ENCODE results near the gene PTTG1.

Gene PTTG1

DNA sequence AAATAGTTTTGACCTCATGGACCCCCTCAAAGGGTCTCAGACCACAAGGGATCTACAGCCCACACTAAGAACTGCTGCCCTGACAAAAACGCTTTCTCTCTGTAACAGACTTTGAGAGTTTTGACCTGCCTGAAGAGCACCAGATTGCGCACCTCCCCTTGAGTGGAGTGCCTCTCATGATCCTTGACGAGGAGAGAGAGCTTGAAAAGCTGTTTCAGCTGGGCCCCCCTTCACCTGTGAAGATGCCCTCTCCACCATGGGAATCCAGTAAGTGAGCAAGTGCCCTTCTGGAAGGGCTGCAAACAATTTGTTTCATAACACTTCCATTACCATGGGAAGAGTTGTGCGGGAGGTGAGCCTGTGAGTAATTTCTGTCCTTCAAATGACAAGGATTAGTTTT is 6.0 kb downstream of the PTTG1 start:
- DNase-seq = no peak

DNA sequence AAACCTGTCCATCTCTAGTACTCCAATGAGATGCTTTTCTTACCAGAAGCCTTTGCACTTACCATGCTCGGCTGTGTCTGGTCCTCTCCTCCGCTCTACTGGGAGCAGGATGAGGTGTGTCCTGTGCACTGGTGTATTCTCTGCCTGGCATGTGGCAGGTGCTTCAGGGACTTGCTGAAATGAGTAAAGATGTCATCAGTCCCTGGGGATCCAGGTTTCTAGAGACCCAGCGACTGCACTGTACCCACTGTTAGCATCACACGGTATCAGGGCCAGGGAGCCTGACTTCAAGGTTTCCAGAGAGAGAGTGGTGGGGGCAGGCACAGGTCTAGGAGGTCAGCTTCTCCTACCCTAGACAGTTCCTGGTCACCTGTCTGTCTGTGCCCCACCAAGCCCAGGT is 10.5 kb downstream of the PTTG1 start:
- no peak for DNase-seq

DNA sequence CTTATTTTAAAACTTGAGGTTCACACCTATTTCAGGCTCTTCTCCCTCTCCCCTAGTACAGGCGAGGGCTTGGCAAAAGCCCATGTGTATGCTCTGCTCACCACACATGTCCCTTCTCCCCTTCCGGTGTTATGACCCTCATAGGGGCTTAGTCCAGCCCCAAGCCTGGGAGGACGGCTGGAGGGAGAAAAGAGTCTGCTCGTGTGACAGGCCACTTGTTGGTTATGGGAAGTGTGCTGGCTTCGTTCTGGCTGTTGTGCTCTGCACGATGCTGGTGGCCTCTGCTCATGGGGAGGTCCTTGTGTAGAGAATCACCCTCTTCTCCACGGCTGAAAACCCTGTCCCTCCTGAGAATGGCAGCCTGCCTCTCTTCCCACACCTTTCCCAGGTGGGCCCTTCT is 11.1 kb downstream of the PTTG1 start:
- DNase-seq = no peak

DNA sequence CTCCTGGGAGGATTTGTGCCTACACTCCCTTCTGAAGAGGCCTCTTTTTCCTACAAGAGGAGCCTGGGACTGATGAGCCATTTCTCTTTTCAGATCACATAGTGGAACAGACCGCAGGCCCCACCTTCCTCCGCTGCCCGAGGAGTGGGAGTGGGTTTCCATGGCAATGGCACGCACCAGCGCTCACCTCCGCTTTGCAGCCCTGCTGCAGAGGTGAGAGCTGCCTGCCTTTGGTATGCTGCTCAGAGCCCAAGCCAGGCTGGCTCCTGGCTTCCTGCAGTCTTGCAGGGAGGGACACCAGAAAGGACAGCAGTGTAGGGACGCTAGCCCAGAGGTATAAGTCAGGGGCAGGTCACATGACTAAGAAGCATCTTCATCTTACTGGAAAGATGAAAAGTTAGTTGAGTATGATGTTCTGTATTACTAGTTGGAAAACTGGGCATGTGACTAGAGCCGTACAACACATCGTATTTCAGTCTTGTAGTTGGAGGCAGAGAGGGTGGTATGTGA is 12.4 kb downstream of the PTTG1 start:
- peak; percentile 40 for DNase-seq

DNA sequence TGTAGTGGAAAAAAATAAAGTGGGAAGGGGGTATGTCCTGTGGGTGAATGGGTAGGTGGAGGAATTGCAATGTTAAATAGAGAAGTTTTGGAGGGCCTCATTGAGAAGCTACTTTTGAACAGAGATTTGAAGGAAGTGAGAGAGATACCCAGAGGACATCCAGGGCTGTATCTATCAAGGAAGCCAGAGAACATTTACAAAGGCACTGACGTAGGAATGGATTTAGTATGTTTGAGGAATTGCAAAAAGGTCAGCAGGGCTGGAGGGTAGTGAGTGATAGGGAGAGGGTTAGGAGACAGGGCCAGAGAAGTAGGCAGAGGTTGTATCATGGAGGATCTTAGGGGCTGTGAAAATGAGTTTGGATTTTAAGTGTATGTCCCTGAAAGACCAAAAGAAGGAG is 13.9 kb downstream of the PTTG1 start:
- DNase-seq = no peak

DNA sequence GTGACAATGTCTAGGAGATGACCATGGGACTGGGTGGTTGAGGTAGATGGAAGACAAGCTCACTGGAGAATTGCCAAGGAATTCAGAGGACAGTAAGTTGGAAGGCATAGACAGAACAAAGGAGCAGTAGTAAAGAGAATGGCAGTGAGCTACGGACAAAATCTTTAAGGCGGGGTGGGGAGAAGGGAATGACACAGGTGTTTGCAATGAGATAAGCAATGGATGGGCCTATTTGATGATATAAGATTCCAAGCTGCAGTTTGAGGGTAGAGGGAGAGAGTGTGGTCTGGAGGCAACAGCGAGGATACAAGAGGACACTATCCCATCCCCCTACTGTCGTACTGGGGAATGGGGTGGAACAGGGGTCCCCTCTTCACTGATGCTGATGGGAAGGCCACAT is 14.4 kb downstream of the PTTG1 start:
- no peak for DNase-seq

DNA sequence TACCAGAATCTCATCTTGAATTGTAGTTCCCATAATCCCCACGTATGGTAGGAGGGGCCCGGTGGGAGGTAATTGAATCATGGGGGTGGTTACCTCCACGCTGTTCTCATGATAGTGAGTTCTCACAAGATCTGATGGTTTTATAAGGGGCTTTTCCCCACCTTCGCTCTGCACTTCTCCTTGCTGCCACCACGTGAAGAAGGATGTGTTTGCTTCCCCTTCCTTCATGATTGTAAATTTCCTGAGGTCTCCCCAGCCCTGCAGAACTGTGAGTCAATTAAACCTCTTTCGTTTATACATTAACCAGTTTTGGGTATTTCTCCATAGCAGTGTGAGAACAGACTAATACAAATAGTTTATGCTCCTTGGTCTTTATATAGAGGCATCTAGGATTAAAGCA is 15.0 kb downstream of the PTTG1 start:
- peak; percentile 27 for DNase-seq

DNA sequence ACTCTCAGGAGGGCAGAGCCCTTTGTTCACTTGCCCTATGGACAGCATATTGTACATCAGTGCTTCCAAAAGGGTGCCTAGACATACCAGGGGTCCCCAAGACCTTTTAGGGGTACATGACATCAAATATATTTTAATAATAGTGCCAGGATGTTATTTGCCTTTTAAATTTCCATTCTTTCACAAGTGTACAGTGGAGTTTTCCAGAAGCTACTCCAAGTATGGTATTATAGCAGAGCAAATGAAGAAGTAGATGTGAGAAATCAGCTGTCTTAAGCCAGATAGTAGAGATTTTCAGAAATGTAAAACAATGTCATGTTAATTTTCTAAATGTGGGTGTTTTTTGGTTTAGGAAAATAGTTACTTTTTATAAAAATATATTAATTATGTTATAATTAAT is 15.6 kb downstream of the PTTG1 start:
- no peak for DNase-seq

DNA sequence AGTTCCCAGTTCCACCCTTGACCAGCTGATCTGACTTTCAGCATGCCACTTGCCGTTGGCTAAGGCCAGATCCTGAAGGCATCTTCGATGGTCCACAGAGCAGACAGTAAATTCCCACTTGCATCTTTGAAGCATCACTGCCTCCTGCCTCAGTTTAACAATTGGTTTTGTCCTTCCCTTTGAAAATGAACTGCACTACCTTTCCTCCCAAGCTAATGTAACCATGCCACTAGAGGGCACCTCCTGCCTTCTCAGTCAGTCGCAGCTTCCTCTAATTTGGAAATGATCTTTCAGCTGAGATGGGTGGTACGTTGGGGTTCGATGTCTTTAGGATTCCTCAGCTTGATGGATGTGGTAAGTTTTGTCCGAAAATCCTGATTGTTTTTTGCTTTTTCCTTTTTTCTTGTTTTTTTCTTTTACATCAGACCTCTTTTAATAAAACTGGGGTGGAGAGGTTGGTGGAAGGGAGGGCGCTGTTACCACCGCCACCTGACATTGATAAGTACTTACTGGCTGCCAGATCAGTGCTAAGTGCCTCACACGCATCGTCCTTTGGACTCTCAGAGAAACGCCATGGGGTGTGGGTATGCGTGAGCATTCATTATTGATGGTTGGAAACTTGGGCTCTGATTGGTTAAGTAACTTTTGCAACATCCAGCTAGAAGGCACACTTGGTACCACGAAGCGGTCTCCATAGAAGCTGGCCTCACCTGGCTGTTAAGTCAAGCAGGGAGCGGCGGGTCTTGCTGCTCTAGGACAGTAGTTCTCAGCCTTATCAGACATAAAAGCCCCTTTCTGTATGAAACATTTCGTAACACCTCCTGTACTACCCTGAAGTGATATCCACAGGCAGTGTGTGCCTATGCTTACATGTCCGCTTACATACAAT is 16.9 kb downstream of the PTTG1 start:
- DNase-seq = peak; percentile 70

DNA sequence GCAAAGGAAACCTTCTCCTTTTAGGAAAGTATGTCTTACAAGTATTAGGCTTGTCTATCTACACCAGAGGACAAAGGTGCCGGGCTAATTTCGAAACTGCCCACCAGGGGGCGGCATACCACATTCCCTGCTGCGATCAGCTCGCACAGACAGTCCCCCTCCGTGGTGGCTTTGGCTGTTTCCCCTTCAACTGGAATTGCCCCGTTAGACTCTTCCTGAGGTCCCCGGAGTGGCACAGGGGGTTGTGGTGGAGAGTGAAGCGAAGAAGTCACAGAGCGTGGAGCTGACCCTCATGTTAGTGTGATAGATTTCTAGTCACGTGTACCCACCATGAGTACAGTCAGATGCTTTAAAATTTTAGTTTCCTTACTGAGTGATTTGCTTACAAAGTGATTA is 17.5 kb downstream of the PTTG1 start:
- peak; percentile 94 for DNase-seq

DNA sequence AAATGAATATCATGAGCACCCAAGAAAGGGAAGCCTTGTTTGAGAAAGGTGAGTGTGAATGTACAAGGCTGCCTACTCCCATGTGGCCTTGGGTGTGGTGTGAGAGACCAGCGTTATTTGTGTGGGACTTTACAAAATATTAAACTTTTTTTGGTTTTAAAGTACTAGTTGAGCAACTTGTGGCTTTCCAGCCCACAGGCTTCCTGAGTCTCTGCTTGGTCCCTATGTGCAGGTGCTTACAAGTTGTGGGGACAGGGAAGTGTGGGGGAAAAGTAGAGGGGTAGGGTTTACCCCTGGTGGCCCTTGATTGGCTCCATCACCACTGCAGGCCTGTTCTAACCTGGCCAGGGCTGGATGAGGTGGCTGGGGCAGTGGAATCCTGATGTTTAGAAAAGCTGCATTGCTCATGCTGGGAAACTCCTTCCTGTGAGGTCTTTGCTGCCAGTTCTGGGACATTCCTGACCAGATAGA is 19.7 kb downstream of the PTTG1 start:
- DNase-seq = no peak

DNA sequence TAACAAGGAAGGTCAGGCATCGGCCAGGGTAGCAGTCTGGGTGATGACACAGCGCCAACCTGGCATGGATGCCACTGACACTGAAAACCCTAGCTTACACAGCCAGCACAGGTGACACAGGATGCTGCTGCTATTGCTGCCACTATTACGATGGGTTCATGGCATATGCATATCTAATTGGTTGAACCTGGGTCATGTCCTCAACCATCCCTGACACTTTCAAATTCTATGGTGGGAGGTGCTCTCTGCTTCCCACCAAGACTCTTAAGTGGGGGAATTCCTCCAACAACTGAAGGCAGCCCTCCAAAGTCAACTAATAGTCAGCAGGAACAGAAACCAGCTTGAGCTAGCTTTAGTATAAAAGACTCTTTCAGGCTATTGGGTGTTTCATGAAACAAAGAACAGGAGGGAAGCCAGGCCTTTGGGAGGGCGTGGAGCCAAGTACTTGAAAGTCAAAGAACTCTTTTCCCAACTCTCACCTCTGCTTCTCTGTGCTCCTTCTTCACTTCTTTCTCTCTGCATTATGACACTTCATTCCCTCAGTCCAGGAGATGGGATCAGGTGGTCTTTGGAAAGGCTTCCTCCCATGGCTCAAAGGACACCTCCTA is 21.3 kb downstream of the PTTG1 start:
- no peak for DNase-seq

DNA sequence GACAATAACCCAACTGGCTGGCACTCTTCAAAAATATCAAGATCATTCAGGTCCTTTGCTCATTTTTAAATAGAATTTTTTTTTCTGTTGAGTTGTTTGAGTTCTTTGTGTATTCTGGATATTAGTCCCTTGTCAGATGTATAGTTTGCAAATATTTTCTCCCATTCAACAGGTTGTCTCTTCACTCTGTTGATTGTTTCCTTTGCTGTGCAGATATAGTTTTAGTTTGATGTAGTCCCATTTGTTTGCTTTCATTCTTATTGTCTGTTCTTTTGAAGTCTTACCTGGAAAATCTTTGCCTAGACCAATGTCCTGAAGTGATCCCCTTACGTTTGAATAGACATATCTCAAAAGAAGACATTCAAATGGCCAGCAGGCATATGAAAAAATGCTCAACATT is 22.8 kb downstream of the PTTG1 start:
- DNase-seq = no peak

DNA sequence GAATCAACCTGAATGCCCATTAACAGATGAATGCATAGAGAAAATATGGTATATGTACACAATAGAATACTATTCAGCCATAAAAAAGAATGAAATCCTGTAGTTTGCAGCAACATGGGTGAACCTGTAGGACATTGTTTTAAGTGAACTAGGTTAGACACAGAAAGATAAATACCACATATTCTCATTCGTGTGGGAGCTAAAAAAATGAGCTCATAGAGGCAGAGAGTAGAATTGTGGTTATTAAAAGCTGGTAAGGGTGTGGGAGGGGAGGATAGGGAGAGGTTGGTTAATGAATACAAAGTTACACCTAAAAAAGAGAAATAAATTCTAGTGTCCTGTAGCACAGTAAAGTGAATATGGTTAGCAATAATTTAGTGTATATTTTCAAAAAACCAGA is 23.5 kb downstream of the PTTG1 start:
- no peak for DNase-seq

DNA sequence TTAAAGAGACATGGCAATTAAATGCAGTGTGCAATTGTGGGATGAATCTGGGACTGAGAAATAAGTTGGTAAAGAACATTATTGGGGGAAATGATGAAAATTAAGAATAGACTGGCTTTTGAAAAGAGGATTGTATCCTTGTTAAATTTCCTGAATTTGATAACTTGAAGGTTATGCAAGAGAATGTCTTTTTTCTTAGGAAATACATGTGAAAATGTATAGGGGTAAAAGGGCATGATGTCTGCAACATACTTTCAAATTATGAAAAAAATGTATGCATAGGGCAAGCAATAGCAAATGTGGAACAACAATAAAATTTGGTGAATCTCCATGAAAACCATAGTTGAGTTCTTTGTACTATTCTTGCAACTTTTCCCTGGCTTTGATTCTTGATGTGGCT is 24.1 kb downstream of the PTTG1 start:
- no peak for DNase-seq

DNA sequence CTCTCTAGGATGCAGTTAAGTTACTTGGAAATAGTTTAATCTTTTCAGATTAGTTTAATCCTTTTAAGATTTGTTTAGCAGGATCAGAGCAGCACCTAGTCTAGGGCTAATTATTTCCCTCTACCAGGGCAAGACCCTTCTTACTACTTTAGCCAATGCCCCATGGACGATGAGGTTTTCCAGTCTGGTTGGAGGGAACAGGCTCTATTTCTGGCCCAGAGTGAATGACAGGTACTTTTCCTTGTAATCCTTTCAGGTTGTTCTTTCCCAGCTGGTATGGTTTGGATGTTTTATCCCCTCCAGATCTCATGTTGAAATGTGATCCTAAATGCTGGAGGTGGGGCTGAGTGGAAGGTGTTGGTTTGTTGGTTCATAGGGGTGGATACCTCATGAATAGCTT is 27.2 kb downstream of the PTTG1 start:
- no peak for DNase-seq

DNA sequence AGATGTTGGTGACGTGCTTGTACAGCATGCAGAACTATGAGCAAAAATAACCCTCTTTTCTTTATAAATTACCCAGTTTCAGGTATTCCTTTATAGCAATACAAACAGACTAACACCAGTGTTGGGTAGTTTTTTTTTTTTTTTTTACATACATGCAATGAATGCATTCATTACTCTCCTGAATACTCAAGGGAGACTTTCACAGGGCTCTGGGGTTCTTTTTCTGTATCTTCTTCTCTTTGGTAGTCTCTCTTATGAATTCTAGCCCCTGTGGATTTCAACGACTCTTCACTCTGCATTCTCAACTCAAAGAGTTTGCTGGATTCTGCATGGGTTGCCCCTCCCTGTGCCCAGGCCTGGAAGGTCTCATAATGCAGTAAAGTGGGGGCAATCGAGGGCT is 27.8 kb downstream of the PTTG1 start:
- no peak for DNase-seq

DNA sequence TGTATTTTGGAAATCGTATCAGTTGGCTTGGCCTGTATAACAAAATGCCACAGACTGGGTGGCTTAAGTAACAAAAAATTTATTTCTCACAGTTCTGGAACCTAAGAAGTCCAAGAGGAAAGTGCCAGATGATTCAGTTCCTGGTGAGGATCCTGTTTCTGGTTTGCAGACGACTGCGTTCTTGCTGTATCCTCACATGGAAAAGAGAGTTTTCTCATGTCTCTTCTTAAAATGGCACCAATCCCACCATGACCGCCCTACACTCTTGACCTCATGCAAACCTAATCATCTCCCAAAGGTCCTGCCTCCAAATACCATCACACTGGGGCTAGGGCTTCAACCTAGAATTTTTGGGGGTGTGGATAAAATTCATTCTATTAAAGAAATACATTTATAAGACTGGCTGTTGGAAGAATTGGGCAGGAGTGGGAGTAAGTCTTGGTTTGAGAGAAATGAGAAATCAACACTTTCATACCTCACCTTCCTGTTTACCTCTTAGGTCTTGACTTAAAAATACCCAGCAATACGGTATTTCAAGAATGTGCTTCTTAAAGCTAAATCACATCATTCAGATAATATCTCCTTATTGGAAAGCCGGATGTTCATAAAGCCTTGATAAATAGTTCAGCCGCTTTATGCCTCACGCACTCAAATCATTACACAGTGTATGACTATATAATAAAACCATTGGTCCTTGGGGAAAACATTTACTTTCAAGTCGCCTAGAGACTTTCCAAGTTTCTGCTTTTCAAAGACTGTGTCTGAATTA is 28.7 kb downstream of the PTTG1 start:
- DNase-seq = no peak

DNA sequence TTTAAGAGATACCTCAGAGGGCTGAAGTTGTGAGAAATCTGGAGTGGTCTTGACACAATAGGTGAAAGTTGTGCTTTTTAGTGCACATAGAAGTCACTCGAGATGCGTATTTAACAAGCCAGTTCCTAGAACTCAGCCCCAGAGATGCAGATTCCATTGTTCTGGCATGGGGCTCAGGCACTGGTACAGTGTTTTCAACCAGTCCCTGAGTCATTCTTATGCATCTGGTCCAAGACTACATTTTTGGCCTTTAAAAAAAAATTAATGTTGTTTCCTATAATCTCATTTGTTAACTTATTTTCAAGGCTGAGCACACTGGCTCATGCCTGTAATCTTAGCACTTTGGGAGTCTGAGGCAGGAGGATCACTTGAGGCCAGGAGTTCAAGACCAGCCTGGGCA is 29.6 kb downstream of the PTTG1 start:
- no peak for DNase-seq

DNA sequence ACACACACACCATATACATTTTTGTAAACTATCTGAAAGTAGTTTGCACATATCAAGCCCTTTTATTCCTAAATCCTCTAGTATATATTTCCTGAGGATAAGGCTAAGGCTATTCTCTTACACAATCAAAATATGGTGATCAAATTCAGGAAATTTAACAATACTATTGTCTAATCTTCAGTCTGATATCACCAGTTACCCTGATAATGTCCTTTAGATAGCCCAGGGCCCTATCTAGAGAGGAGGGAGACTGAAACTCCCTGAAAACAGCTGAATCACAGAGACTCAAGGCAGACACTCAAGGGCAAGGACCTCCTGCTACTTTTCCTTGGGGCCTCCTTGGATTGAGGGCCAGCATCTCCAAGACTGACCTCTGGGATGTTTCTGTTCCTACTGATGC is 30.4 kb downstream of the PTTG1 start:
- no peak for DNase-seq

DNA sequence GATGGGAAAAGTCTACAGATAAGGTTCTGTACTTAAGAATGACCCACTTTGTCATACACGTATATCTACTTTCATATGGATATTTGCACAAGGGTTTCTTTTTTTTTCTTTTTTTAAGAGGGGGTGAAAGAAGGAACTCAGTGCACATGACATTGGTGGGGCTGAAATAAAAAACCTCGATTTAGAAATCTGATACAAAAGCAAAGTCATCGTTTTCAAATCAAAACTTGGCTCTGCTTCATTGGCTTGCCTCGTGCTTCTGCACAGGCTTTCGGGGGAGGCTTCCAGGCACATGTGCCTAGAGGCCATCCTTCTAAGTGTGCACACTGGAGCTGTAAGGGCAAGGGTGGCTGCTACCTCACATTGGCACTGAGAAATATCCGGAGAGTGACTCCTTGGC is 31.1 kb downstream of the PTTG1 start:
- DNase-seq = no peak

DNA sequence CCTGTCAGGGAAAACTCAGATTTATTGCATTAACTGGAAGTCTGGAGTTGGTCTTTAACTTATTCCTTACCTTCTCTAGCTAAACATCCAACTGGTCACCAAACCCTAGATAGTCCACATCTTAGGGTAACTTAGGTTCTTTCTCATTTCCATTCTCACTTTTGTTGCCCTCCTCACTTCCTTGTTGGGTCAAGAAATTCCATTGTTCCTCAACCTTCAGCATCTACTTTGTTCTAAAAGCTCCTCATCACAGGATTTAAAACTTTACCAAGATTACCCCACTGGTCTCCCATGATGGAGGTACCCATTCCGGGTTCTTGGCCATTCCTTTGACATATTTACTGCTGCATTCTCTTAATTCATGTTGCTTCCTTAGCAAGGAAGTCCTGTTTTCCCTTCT is 32.1 kb downstream of the PTTG1 start:
- DNase-seq = no peak

DNA sequence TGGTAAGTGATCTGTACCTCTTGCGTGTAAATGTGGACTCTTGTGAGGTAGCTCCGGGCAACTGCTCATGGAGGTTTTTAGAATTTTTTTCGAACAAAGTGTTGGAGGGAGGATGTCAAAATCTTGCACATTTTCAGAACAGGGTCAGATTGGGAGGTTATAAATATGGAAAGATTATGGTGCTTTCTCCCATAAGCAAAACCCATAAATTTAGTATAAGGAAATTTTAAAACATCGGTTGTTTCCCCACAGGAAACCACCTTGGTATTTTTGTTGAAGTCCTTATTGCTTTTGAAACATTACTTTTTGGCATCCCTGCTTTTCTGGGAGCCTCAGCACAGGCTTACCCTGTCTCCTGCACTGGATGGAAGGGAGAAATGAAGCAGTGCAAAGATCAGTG is 33.9 kb downstream of the PTTG1 start:
- no peak for DNase-seq
